Measurements from ENCODE around the gene PRRT2.

Gene PRRT2

DNA sequence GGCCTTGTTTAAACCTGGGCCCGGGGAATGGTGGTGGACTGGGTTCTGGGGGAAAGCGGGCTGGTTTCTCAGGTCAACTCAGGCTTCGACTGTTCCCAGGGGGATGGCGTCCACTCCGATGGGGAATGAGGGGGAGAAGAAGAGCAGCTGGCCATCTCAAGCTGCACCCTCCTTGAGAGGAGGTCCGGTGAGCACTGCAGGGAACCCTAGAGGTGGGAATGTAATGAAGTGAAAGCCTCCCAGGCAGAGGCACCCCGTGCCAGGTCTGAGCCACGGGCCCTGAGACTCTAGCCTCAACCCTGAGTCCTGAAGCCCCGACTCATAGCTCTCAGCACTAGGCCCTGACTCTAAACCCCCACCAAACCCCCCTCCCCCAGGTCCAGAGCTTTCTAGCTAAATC is 52.2 kb downstream of the PRRT2 start:
- TF ChIP-seq CTCF (IDR thresholded peaks at IDR 0.05; ENCODE audit: low read depth, low read length, missing control alignments), result no peak
- Histone ChIP-seq H3K4me3 (ENCODE audit: low read depth, low read length) (no peak overlapping the region), H3K27ac (no peak overlapping the region), H3K36me3 (replicated peaks) (peaks cover 11% of the 10 kb centered on the region), H3K27me3 (replicated peaks) (no peaks in the 10 kb centered on the region)
- in situ Hi-C loops (cut with HindIII; ENCODE audit: low pct_ligation_motif_present, low sequenced_read_pairs), result no loop called here
- no peak for DNase-seq
